DND-41 (cell line): ENCODE results near the gene MND1.

Experiments used
- ATAC-seq: fragments of 200-7000 bp; cut with Tn5 transposase; 3 replicates; pipeline ENCODE4 v1.9.1; 2021; ENCODE audit warnings: low read depth; ENCODE audit not compliant: insufficient read depth
- DNase-seq: peaks from one replicate; pipeline ENCODE4 v3.0.0-alpha.2; 2020
- H2AFZ ChIP-seq: 2 replicates; pipeline ENCODE4 v1.6.0; 2012; ENCODE audit warnings: low read depth, low read length
- H3K27ac ChIP-seq: 2 replicates; pipeline ENCODE4 v1.5.1; 2012; ENCODE audit warnings: low read length, inconsistent platforms
- H3K27me3 ChIP-seq: fragments of 200-600 bp; sonication (generic); 2 replicates; pipeline ENCODE4 v1.6.0; 2012; ENCODE audit warnings: low read length, mild to moderate bottlenecking, inconsistent platforms; ENCODE audit not compliant: insufficient read depth, poor library complexity
- H3K36me3 ChIP-seq: 2 replicates; pipeline ENCODE4 v1.5.1; 2012; ENCODE audit warnings: low read length, inconsistent platforms; ENCODE audit not compliant: insufficient read depth
- H3K4me1 ChIP-seq: 2 replicates; pipeline ENCODE4 v1.5.1; 2012; ENCODE audit warnings: mild to moderate bottlenecking, low read length; ENCODE audit not compliant: insufficient read depth
- H3K4me2 ChIP-seq: 2 replicates; pipeline ENCODE4 v1.6.0; 2012; ENCODE audit warnings: mild to moderate bottlenecking, moderate library complexity, low read length, inconsistent platforms; ENCODE audit not compliant: insufficient read depth
- H3K4me3 ChIP-seq, 2 experiments: fragments of 200-600 bp in 1 of 2; shearing (Covaris generic) in 1 of 2; 2 replicates each; pipeline ENCODE4 v1.5.1; 2012 to 2016; ENCODE audit warnings: inconsistent platforms in 2 of 2, low read length in 2 of 2, mild to moderate bottlenecking in 2 of 2, low read depth in 1 of 2, moderate library complexity in 1 of 2
- H3K79me2 ChIP-seq: 2 replicates; pipeline ENCODE4 v1.6.0; 2012; ENCODE audit warnings: low read length, inconsistent platforms; ENCODE audit not compliant: insufficient read depth
- H3K9ac ChIP-seq: 2 replicates; pipeline ENCODE4 v1.6.0; 2012; ENCODE audit warnings: low read depth, mild to moderate bottlenecking, inconsistent platforms, low read length, moderate library complexity
- H3K9me3 ChIP-seq: 2 replicates; pipeline ENCODE4 v1.5.1; 2012; ENCODE audit warnings: low read length, moderate library complexity, mild to moderate bottlenecking, inconsistent platforms; ENCODE audit not compliant: insufficient read depth, severe bottlenecking
- H4K20me1 ChIP-seq: 2 replicates; pipeline ENCODE4 v1.6.0; 2012; ENCODE audit warnings: low read length; ENCODE audit not compliant: insufficient read depth
- EZH2 ChIP-seq: IDR thresholded peaks from 3 replicates; pipeline ENCODE4 v1.6.1; 2012; ENCODE audit warnings: borderline replicate concordance, low read depth, mild to moderate bottlenecking, moderate library complexity, low read length, inconsistent platforms; ENCODE audit not compliant: severe bottlenecking
- TF ChIP-seq, protein P1 (sequence below): IDR thresholded peaks from 2 replicates; pipeline ENCODE4 v1.5.1; 2012; ENCODE audit warnings: borderline replicate concordance, low read length, moderate library complexity, mild to moderate bottlenecking; ENCODE audit not compliant: poor library complexity, severe bottlenecking; ENCODE audit errors: extremely low read depth

MND1 gene

GRCh38 chr4:153418558-153418957 lies 74.1 kb downstream of the MND1 start:
- H3K4me1 ChIP-seq: peaks cover 17% of the 10 kb centered on the region
- no peak overlapping the region for H3K4me3 ChIP-seq
- ATAC-seq (0 out of 3 replicates have a peak, but pooled peaks have one; percentile 32), DNase-seq (no peak)
- H3K4me2 ChIP-seq: no peak overlapping the region
- H3K36me3 ChIP-seq: peaks cover 19% of the 10 kb centered on the region
- H3K27ac ChIP-seq: peak overlapping the region; percentile 66
- no peak overlapping the region for H2AFZ ChIP-seq
- H3K79me2 ChIP-seq: no peaks in the 10 kb centered on the region; the same call in 1 of the 2 replicates
- no peaks in the 10 kb centered on the region for H3K9me3 ChIP-seq
- no peaks in the 10 kb centered on the region for H3K27me3 ChIP-seq
- TF ChIP-seq EZH2: no peak
- TF ChIP-seq, protein P1, sequence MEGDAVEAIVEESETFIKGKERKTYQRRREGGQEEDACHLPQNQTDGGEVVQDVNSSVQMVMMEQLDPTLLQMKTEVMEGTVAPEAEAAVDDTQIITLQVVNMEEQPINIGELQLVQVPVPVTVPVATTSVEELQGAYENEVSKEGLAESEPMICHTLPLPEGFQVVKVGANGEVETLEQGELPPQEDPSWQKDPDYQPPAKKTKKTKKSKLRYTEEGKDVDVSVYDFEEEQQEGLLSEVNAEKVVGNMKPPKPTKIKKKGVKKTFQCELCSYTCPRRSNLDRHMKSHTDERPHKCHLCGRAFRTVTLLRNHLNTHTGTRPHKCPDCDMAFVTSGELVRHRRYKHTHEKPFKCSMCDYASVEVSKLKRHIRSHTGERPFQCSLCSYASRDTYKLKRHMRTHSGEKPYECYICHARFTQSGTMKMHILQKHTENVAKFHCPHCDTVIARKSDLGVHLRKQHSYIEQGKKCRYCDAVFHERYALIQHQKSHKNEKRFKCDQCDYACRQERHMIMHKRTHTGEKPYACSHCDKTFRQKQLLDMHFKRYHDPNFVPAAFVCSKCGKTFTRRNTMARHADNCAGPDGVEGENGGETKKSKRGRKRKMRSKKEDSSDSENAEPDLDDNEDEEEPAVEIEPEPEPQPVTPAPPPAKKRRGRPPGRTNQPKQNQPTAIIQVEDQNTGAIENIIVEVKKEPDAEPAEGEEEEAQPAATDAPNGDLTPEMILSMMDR: no peak
- no peak overlapping the region for H3K9ac ChIP-seq
- no peaks in the 10 kb centered on the region for H4K20me1 ChIP-seq

DNA sequence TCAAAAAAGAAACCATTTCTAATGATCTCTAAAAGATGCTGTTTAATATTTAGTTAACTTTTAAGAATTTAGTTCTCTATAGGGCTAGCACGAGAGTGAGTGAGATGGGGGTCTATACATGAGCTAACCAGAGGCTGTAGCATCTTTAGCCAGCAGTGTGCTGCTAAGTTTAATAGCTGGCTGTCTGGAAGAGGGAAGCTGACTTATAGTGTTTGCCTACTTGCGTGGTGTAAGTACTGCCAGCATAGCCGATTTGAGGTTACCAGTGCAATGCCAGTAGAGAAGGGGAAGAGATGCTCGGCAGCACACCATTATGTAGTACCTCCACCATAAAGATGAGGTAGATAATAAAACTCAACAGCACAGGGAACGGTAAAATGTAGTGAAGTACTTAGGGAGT lies 74.5 kb downstream of the MND1 start:
- Histone ChIP-seq H3K27ac (peak overlapping the region; percentile 66; the same call in 1 of the 2 replicates), H3K9ac (no peak overlapping the region), H3K9me3 (no peaks in the 10 kb centered on the region), H3K4me1 (peaks cover 17% of the 10 kb centered on the region), H3K4me3 (no peak overlapping the region), H3K27me3 (no peaks in the 10 kb centered on the region), H3K36me3 (peaks cover 14% of the 10 kb centered on the region), H3K4me2 (no peak overlapping the region), H3K79me2 (no peaks in the 10 kb centered on the region; the same call in 1 of the 2 replicates), H4K20me1 (no peaks in the 10 kb centered on the region), H2AFZ (no peak overlapping the region)
- TF ChIP-seq EZH2: no peak
- TF ChIP-seq, protein P1: no peak
- no peak for DNase-seq
- peak; percentile 42 for ATAC-seq

GRCh38 chr4:153419673-153420278 lies 75.3 kb downstream of the MND1 start:
- Histone ChIP-seq H3K4me1 (peaks cover 23% of the 10 kb centered on the region), H3K27ac (no peak overlapping the region), H3K27me3 (no peaks in the 10 kb centered on the region), H3K9ac (no peak overlapping the region), H3K36me3 (peaks cover 13% of the 10 kb centered on the region), H3K9me3 (no peaks in the 10 kb centered on the region), H3K4me3 (no peak overlapping the region), H4K20me1 (no peaks in the 10 kb centered on the region), H2AFZ (no peak overlapping the region), H3K4me2 (no peak overlapping the region), H3K79me2 (peaks cover 5% of the 10 kb centered on the region)
- TF ChIP-seq EZH2: no peak
- TF ChIP-seq, protein P1: no peak
- no peak for DNase-seq
- ATAC-seq: no peak
